ENCODE measurements around the gene LYVE1.

Gene LYVE1

DNA sequence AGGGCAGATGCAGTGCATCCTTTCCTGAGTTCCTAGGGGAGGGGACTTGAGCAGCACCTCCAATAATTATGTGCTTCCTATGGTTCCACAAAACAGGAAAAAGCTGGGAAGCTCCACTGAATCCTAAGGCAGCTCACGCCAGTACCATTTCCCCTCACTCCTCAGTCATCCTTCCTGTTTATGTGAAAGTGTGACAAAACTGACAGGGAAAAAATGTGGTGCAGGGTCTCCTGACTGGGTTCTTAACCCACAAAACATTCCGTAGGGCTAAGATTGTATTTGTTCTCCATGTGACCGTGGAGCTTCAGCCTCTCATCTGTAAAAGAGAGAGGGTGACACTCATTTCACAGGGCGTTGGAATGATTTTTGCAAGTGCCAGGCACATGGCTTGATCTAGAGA is 12.2 kb upstream of the LYVE1 start:
- H3K27me3 Mint-ChIP-seq = peaks cover 58% of the 10 kb centered on the region
- H3K27ac Mint-ChIP-seq = no peak overlapping the region
- CTCF ChIA-PET = no interaction called here
- H3K36me3 Mint-ChIP-seq = no peaks in the 10 kb centered on the region
- DNase-seq = no peak
- peaks cover 2% of the 10 kb centered on the region for H3K4me1 Mint-ChIP-seq
- H3K4me3 Mint-ChIP-seq = no peak overlapping the region
- no peaks in the 10 kb centered on the region for H3K9me3 Mint-ChIP-seq

GRCh38 chr11:10579700-10580099 is 11.2 kb upstream of the LYVE1 start:
- peaks cover 2% of the 10 kb centered on the region for H3K4me1 Mint-ChIP-seq

DNA sequence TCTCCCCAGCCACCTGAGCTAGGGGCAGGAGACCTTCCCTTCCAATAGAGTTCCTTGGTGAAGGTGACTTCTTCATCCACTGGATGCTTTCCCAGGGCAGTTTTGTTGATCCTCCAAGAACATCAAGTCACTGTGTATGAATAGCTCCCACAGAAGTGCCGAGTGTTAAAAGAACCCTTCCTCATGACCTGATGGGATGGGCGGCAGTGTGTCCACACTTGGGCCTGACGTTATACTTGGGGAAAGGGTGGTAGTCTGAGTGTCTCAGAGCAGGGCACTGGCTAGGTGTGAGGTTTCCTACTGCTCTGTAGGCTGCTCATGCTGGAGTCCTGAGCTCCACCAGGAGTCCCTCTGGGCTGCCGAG is 7.6 kb upstream of the LYVE1 start:
- Mint-ChIP-seq H3K36me3 (no peaks in the 10 kb centered on the region), H3K27me3 (peaks cover 41% of the 10 kb centered on the region), H3K9me3 (no peaks in the 10 kb centered on the region), H3K4me1 (no peaks in the 10 kb centered on the region), H3K27ac (no peak overlapping the region), H3K4me3 (no peak overlapping the region)
- DNase-seq = no peak
- CTCF ChIA-PET = no interaction called here

More at GRCh38 chr11:10579700-10580099, 11.2 kb upstream of the LYVE1 start:
- no peak overlapping the region for H3K4me3 Mint-ChIP-seq
- peaks cover 55% of the 10 kb centered on the region for H3K27me3 Mint-ChIP-seq
- CTCF ChIA-PET = no interaction called here
- no peak overlapping the region for H3K27ac Mint-ChIP-seq
- H3K9me3 Mint-ChIP-seq = no peaks in the 10 kb centered on the region
- no peak for DNase-seq
- H3K36me3 Mint-ChIP-seq = no peaks in the 10 kb centered on the region

DNA sequence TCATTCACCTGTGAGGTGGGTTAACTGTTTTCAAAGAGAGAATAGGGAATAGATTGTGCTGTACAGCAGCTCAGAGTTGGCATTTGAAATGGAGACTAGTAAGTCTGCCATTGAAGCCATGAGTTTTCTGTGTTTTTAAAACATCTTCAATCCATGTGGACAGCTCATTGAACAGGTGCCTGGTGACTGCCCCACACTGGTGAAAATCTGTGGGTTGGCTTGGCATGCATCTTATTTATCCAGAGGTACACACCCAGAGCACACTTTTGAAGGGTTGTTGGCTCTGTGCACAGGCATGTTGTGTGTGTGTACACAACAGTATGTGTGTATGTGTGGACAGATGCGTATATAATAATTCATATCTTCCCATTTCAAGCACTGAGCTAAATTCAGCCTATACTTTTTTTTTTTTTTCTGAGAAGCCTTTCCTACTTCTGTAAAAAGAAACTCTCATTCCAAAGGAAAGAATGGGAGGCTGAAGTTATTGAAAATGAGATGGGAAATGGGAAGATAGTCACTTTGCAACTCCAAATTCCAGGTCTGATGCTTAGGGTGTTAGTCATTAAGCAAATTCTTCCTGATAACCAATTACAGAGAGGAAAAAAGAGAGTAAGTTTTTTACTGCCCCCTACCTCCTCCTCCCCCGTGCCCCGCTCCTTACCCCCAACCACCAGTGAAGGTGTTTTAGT is 7.0 kb upstream of the LYVE1 start:
- DNase-seq = no peak
- no peaks in the 10 kb centered on the region for H3K4me1 Mint-ChIP-seq
- H3K27me3 Mint-ChIP-seq = peaks cover 40% of the 10 kb centered on the region
- no peaks in the 10 kb centered on the region for H3K9me3 Mint-ChIP-seq
- no peak overlapping the region for H3K4me3 Mint-ChIP-seq
- no peak overlapping the region for H3K27ac Mint-ChIP-seq
- CTCF ChIA-PET = no interaction called here
- no peaks in the 10 kb centered on the region for H3K36me3 Mint-ChIP-seq

GRCh38 chr11:10573556-10573955 is 5.1 kb upstream of the LYVE1 start:
- peaks cover 29% of the 10 kb centered on the region for H3K27me3 Mint-ChIP-seq
- H3K36me3 Mint-ChIP-seq = no peaks in the 10 kb centered on the region
- no peak for DNase-seq
- CTCF ChIA-PET = interaction anchor here (0.7 to 1.5 kb wide), 2 partner anchors 81 to 161 kb away, joined by 3 to 4 read pairs; no protein-coding TSS in a partner anchor
- H3K27ac Mint-ChIP-seq = no peak overlapping the region
- H3K4me3 Mint-ChIP-seq = no peak overlapping the region
- no peaks in the 10 kb centered on the region for H3K9me3 Mint-ChIP-seq
- no peaks in the 10 kb centered on the region for H3K4me1 Mint-ChIP-seq

- H3K4me1 Mint-ChIP-seq = no peaks in the 10 kb centered on the region
- DNase-seq = no peak
- H3K9me3 Mint-ChIP-seq = no peaks in the 10 kb centered on the region
- no peaks in the 10 kb centered on the region for H3K36me3 Mint-ChIP-seq
- no peak overlapping the region for H3K4me3 Mint-ChIP-seq
- peaks cover 28% of the 10 kb centered on the region for H3K27me3 Mint-ChIP-seq
- CTCF ChIA-PET = interaction anchor here (0.7 kb wide), 1 partner anchor 160 kb away, joined by 3 read pairs; no protein-coding TSS in a partner anchor
- no peak overlapping the region for H3K27ac Mint-ChIP-seq
These were observed 4.6 kb upstream of the LYVE1 start for GRCh38 chr11:10573028-10573427.

DNA sequence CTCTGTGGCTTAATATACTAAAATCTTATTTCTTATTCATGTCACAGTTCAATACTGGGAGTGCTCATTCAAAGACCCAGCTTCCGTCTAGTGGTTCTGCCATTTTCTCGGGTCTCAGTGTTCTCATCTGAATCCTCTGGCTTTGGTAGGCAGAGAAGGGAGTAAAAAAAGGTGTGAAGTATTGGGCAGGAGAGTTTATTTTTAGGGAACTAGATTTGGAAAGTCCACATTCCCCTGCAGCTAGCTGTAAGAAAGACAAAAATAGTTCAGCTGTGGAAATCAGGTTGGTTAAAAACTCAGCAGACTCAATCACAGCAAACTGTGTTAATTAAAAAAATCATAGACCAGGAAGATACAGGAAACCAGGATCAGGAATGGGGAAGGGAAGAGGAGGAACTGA is 4.1 kb upstream of the LYVE1 start:
- CTCF ChIA-PET = interaction anchor here (1.3 kb wide), 1 partner anchor 82 kb away, joined by 4 read pairs; no protein-coding TSS in a partner anchor
- H3K36me3 Mint-ChIP-seq = no peaks in the 10 kb centered on the region
- H3K27ac Mint-ChIP-seq = no peak overlapping the region
- DNase-seq = no peak
- H3K27me3 Mint-ChIP-seq = peaks cover 24% of the 10 kb centered on the region
- H3K4me1 Mint-ChIP-seq = no peaks in the 10 kb centered on the region
- H3K4me3 Mint-ChIP-seq = no peak overlapping the region
- no peaks in the 10 kb centered on the region for H3K9me3 Mint-ChIP-seq

DNA sequence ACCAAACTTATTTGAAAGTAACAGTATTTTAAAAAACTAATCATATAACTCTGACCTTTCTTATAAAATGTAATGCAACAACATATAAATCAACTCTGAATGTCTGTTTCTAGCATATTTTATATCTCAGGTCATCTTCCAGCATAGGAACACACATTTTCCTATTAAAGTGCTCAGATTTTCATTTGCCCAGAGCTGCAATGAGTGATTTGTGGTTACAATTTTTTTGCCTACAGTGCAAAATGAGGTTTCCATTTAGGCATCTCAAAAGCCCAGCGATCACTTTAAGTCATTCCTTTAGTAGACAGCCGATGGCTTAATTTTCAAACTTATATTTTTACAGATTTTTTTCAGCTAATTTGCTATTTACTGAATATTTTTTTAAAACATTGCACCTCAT is 1.0 kb downstream of the LYVE1 start:
- CTCF ChIA-PET = no interaction called here
- no peak for DNase-seq
- H3K4me3 Mint-ChIP-seq = no peak overlapping the region
- peaks cover 15% of the 10 kb centered on the region for H3K27me3 Mint-ChIP-seq
- no peaks in the 10 kb centered on the region for H3K4me1 Mint-ChIP-seq
- H3K9me3 Mint-ChIP-seq = no peaks in the 10 kb centered on the region
- no peaks in the 10 kb centered on the region for H3K36me3 Mint-ChIP-seq
- H3K27ac Mint-ChIP-seq = no peak overlapping the region

DNA sequence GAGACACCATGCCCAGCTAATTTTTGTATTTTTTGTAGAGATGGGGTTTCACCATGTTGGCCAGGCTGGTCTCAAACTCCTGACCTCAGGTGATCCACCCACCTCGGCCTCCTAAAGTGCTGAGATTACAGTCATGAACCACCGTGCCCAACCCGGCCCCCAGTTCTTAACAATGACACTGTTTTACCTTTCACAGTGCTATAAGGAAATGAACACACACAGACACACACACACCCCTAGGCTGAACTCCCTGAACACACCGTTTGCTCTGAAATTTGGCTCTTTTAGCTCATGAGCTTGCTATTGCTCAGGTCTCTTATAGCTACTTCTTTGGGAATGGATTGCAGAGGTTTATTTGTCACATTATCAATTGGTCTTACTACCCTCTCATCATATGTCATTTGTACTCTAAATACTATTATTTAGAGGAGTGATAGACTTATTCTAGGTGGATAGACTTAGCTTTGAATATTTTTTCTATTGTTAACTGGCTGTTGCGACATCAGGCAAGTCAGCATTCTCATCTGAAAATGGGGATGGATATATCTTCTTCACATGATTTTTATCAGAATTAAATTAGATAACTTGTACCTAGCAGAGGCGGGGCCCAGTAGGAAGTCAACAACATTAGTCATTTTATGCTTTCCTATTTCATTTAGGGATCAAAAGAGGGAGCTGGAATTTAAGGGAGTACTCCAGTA is 2.1 kb downstream of the LYVE1 start:
- Mint-ChIP-seq H3K27ac (no peak overlapping the region), H3K4me1 (no peaks in the 10 kb centered on the region)

DNA sequence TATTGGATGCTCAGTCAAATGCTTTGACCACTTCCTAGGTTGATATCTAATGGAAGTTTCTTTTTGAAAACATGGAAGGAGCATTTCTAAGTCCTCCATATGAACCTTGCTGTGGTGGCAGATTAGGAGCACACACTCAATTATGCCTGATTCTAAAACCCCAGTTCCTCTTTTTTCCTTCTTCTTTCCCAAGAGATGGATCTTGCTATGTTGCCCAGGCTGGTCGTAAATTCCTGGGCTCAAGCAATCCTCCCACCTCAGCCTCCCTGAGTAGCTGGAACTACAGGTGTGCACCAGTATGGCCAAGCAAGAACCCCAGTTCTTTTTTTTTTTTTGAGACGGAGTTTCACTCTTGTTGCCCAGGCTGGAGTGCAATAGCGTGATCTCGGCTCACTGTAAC is 3.0 kb downstream of the LYVE1 start:
- CTCF ChIA-PET = interaction anchor here (0.9 to 2.1 kb wide), 4 partner anchors 11 to 152 kb away, joined by 3 to 4 read pairs (median 4); no protein-coding TSS in a partner anchor
- no peaks in the 10 kb centered on the region for H3K36me3 Mint-ChIP-seq
- H3K4me1 Mint-ChIP-seq = no peaks in the 10 kb centered on the region
- no peak overlapping the region for H3K27ac Mint-ChIP-seq
- no peak for DNase-seq
- H3K27me3 Mint-ChIP-seq = peaks cover 15% of the 10 kb centered on the region
- no peaks in the 10 kb centered on the region for H3K9me3 Mint-ChIP-seq
- no peak overlapping the region for H3K4me3 Mint-ChIP-seq

More for the DNA sequence above, 2.1 kb downstream of the LYVE1 start:
- H3K27me3 Mint-ChIP-seq = peaks cover 15% of the 10 kb centered on the region
- CTCF ChIA-PET = interaction anchor here (0.8 to 1.4 kb wide), 2 partner anchors 18 to 31 kb away, joined by 3 read pairs; no protein-coding TSS in a partner anchor
- no peak for DNase-seq
- no peak overlapping the region for H3K4me3 Mint-ChIP-seq
- no peaks in the 10 kb centered on the region for H3K36me3 Mint-ChIP-seq
- H3K9me3 Mint-ChIP-seq = no peaks in the 10 kb centered on the region

- CTCF ChIA-PET = interaction anchor here (0.9 to 2.1 kb wide), 4 partner anchors 12 to 151 kb away, joined by 4 to 5 read pairs (median 4); no protein-coding TSS in a partner anchor
- peaks cover 15% of the 10 kb centered on the region for H3K27me3 Mint-ChIP-seq
These were observed 3.7 kb downstream of the LYVE1 start for GRCh38 chr11:10564696-10565318.

DNA sequence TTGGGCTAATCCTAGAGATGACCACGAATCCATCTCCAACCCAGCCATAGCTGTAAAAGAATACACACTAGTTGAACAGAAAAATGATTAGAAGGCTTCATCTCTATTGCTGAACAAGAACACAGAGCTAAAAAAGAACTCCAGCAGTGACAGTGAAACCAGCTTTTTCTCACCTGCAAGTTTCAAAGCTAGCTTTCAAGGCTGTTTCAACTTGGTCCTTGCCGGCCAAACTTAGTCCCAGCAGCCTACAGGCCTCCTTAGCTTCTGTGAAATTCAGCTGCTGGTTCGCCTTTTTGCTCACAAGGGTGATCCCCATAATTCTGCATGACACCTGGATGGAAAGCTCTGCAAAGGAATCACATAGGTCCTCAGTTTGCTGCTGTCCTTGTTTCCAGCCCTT is 4.4 kb downstream of the LYVE1 start:
- no peak for DNase-seq
- Mint-ChIP-seq H3K9me3 (no peaks in the 10 kb centered on the region), H3K36me3 (no peaks in the 10 kb centered on the region), H3K4me3 (no peak overlapping the region), H3K4me1 (no peaks in the 10 kb centered on the region), H3K27me3 (peaks cover 15% of the 10 kb centered on the region), H3K27ac (no peak overlapping the region)
- CTCF ChIA-PET = interaction anchor here (0.9 to 2.1 kb wide), 3 partner anchors 23 to 151 kb away, joined by 3 to 5 read pairs (median 4); partner anchors contain the start of gene RNF141

More at GRCh38 chr11:10564696-10565318, 3.7 kb downstream of the LYVE1 start:
- H3K4me3 Mint-ChIP-seq = no peak overlapping the region
- H3K4me1 Mint-ChIP-seq = no peaks in the 10 kb centered on the region
- DNase-seq = no peak
- no peaks in the 10 kb centered on the region for H3K9me3 Mint-ChIP-seq
- no peak overlapping the region for H3K27ac Mint-ChIP-seq
- H3K36me3 Mint-ChIP-seq = no peaks in the 10 kb centered on the region

- Mint-ChIP-seq H3K27ac (no peak overlapping the region), H3K27me3 (peaks cover 17% of the 10 kb centered on the region), H3K9me3 (no peaks in the 10 kb centered on the region), H3K36me3 (no peaks in the 10 kb centered on the region), H3K4me1 (no peaks in the 10 kb centered on the region), H3K4me3 (no peak overlapping the region)
- CTCF ChIA-PET = interaction anchor here (1.4 kb wide), 1 partner anchor 145 kb away, joined by 4 read pairs; no protein-coding TSS in a partner anchor
- no peak for DNase-seq
These were observed 6.5 kb downstream of the LYVE1 start for GRCh38 chr11:10561947-10562346.

DNA sequence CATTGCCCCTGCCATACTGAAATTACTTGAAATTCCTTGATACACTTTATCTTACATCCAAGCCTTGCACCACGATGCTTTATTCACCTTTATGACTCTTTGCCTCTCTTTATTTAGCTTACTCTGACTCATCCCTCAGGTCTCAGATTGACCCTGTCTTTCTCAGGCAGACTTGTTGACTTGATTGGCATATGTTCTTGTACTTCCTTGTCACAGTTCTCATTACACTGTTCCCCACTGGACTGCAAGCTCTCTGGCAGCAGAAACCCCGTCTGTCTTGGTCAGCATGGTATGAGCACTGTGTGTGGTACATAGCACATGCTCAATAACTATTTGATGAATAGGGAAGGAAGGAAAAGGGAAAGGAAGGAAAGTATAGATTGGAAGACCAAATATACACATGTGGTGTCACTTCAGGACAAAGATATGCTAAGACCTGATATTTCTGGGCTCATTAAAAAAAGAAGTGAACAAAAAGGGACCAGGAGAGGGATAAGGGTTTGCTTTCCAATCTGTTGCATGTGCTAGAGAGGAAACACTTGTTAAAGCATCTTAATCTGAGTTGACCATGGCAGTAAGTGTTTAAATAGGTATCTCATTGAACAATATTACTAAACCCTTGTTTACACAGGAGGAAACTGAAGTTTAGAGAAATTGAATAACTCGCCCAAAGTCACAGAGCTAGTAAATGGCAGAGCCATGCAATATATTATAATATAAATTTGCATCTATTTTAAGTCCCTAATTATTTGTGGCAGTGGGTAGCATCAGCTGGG is 7.2 kb downstream of the LYVE1 start:
- CTCF ChIA-PET = interaction anchor here (1.4 kb wide), 1 partner anchor 145 kb away, joined by 4 read pairs; no protein-coding TSS in a partner anchor
- Mint-ChIP-seq H3K27me3 (peaks cover 20% of the 10 kb centered on the region), H3K4me1 (no peaks in the 10 kb centered on the region), H3K36me3 (no peaks in the 10 kb centered on the region), H3K27ac (no peak overlapping the region), H3K9me3 (no peaks in the 10 kb centered on the region), H3K4me3 (no peak overlapping the region)
- no peak for DNase-seq

All from activated naive CD4-positive, alpha-beta T cell treated with anti-CD3 and anti-CD28 coated beads, Interleukin-2, amount 10 ng/mL, durations not matched to agents 7 days and 5 days (primary cell).